Testis (tissue), 2 donors: Measurements from ENCODE around the gene PTGS1.

Experiments used
- CTCF ChIP-seq, 3 experiments: fragments of 450-650 bp in 2 of 3; fragments of 200-600 bp in 1 of 3; sonication (generic) in 1 of 3; IDR thresholded peaks; one replicate each; pipeline ENCODE4 v1.5.1; 2016 to 2019; ENCODE audit warnings: antibody characterized with exemption in 3 of 3, mild to moderate bottlenecking in 2 of 3, moderate library complexity in 1 of 3
- POLR2A ChIP-seq: fragments of 450-650 bp; IDR thresholded peaks from one replicate; pipeline ENCODE4 v1.6.1; 2017; ENCODE audit warnings: antibody characterized with exemption, mild to moderate bottlenecking, moderate library complexity

GRCh38 chr9:122397749-122398148 is 26.9 kb downstream of the PTGS1 start:
- TF ChIP-seq CTCF (IDR thresholded peaks at IDR 0.05) (no peak), POLR2A (no peak)
